Measurements from ENCODE around the gene VPS13D. TPM values are rescaled to one million over a fixed set of nuclear protein-coding genes. Genes with fewer than 3 reads are reported as not detected.

The VPS13D gene
- total RNA-seq, 1 experiment from 2014 or later, result 20.2 TPM

GRCh38 chr1:12402159-12402673, 172.4 kb downstream of the VPS13D start:
- no CpG with 5 or more reads among the region's 3 CpGs for WGBS (ENCODE audit: extremely low coverage, insufficient read length, low lambda C conversion rate)
- no peak overlapping the region for H3K27ac ChIP-seq (ENCODE audit: insufficient read length, low read depth, low read length)
- H2BK12ac ChIP-seq (ENCODE audit: insufficient read length, low read depth, low read length), result no peak overlapping the region
- no peak overlapping the region for H4K91ac ChIP-seq (ENCODE audit: insufficient read length, low read depth, low read length)
- H3K27me3 ChIP-seq (ENCODE audit: insufficient read depth, low read length), result no peaks in the 10 kb centered on the region
- H3K23me2 ChIP-seq (ENCODE audit: insufficient read length, low read depth, low read length, poor library complexity, severe bottlenecking), result no peaks in the 10 kb centered on the region
- no peak overlapping the region for H2BK15ac ChIP-seq (ENCODE audit: low read depth, low read length)
- H3K14ac ChIP-seq (ENCODE audit: insufficient read depth, low read length), result no peak overlapping the region
- no peaks in the 10 kb centered on the region for H3K79me1 ChIP-seq (ENCODE audit: insufficient read depth, low read depth, low read length, poor library complexity, severe bottlenecking)
- no peak overlapping the region for H3K4ac ChIP-seq (ENCODE audit: low read depth, low read length)
- H4K8ac ChIP-seq (replicated peaks; ENCODE audit: insufficient read length, low read depth, low read length), result no peak overlapping the region
- H3K36me3 Mint-ChIP-seq (ENCODE audit: insufficient read depth in 1 of 3, low read depth in 3 of 3), result peaks cover 3 to 28% (median 22%) of the 10 kb centered on the region in 3 experiments; a peak in 6 of 7 replicates
- H2AFZ ChIP-seq (ENCODE audit: low read length), result no peak overlapping the region
- no peaks in the 10 kb centered on the region for H3K27me3 Mint-ChIP-seq (ENCODE audit: low read depth)
- peaks cover 5 to 11% of the 10 kb centered on the region in 2 experiments; a peak in 3 of 4 replicates for H3K4me1 Mint-ChIP-seq
- H2AK5ac ChIP-seq (ENCODE audit: insufficient read length, low read length), result no peak overlapping the region
- no peak overlapping the region for H4K5ac ChIP-seq (ENCODE audit: insufficient read length, low read depth, low read length)
- no peaks in the 10 kb centered on the region for H3K9me3 Mint-ChIP-seq
- no peak overlapping the region for H3K27ac Mint-ChIP-seq
- H2BK120ac ChIP-seq (ENCODE audit: low read depth, low read length, poor library complexity, severe bottlenecking), result no peak overlapping the region
- no peak for DNase-seq
- no peak overlapping the region for H3K18ac ChIP-seq (ENCODE audit: insufficient read length, low read depth, low read length)
- H3K9me3 ChIP-seq (ENCODE audit: control insufficient read depth, low read depth, low read length), result no peaks in the 10 kb centered on the region
- no peak overlapping the region for H2BK20ac ChIP-seq (ENCODE audit: low read depth, low read length, poor library complexity, severe bottlenecking)
- no peaks in the 10 kb centered on the region for H3K79me2 ChIP-seq (ENCODE audit: insufficient read depth, low read length)
- H3T11ph ChIP-seq (ENCODE audit: low read length), result no peak overlapping the region
- H3K56ac ChIP-seq (ENCODE audit: insufficient read length, low read depth, low read length), result no peak overlapping the region
- H3K4me2 ChIP-seq (ENCODE audit: insufficient read depth, insufficient read length, low read length), result no peak overlapping the region
- TF ChIP-seq, protein P1, sequence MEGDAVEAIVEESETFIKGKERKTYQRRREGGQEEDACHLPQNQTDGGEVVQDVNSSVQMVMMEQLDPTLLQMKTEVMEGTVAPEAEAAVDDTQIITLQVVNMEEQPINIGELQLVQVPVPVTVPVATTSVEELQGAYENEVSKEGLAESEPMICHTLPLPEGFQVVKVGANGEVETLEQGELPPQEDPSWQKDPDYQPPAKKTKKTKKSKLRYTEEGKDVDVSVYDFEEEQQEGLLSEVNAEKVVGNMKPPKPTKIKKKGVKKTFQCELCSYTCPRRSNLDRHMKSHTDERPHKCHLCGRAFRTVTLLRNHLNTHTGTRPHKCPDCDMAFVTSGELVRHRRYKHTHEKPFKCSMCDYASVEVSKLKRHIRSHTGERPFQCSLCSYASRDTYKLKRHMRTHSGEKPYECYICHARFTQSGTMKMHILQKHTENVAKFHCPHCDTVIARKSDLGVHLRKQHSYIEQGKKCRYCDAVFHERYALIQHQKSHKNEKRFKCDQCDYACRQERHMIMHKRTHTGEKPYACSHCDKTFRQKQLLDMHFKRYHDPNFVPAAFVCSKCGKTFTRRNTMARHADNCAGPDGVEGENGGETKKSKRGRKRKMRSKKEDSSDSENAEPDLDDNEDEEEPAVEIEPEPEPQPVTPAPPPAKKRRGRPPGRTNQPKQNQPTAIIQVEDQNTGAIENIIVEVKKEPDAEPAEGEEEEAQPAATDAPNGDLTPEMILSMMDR (conservative IDR thresholded peaks at IDR 0.05), result no peak
- H2BK5ac ChIP-seq (ENCODE audit: insufficient read length, low read length), result no peak overlapping the region
- no peak overlapping the region for H3K23ac ChIP-seq (ENCODE audit: insufficient read length, low read depth, low read length)
- H3K9ac ChIP-seq (ENCODE audit: extremely low read depth, insufficient read length, low read length), result no peak overlapping the region
- no peaks in the 10 kb centered on the region for H4K20me1 ChIP-seq (ENCODE audit: control insufficient read depth, insufficient read depth, insufficient read length)
- H3K4me1 ChIP-seq (ENCODE audit: insufficient read depth, low read length), result no peaks in the 10 kb centered on the region
- H3K4me3 Mint-ChIP-seq, result no peak overlapping the region

Measured in H9 (cell line).